HUES64 (cell line): Measurements from ENCODE around the gene CDH23.
"Not testable (repeated sequence)": the region's sequence is repeated elsewhere in the genome, so short reads cannot be mapped to it uniquely, and the experiment has no call there.

Experiments used
- H3K27ac ChIP-seq: 2 replicates; pipeline ENCODE4 v1.7.0; 2013; ENCODE audit warnings: low read depth, low read length, inconsistent platforms
- H3K27me3 ChIP-seq: 2 replicates; pipeline ENCODE4 v1.6.1; 2013; ENCODE audit warnings: mild to moderate bottlenecking, low read length; ENCODE audit not compliant: insufficient read depth
- H3K36me3 ChIP-seq: 2 replicates; pipeline ENCODE4 v1.6.1; 2013; ENCODE audit warnings: mild to moderate bottlenecking, low read length; ENCODE audit not compliant: insufficient read depth
- H3K4me1 ChIP-seq: 2 replicates; pipeline ENCODE4 v1.6.1; 2013; ENCODE audit warnings: mild to moderate bottlenecking, low read length, moderate library complexity; ENCODE audit not compliant: insufficient read depth
- H3K4me3 ChIP-seq: 2 replicates; pipeline ENCODE4 v1.5.1; 2013; ENCODE audit warnings: mild to moderate bottlenecking, low read length, moderate library complexity
- H3K9ac ChIP-seq: 2 replicates; pipeline ENCODE4 v1.6.1; 2013; ENCODE audit warnings: mild to moderate bottlenecking, low read depth, low read length
- H3K9me3 ChIP-seq: 2 replicates; pipeline ENCODE4 v1.6.1; 2013; ENCODE audit warnings: low read depth, low read length; ENCODE audit not compliant: insufficient read depth
- WGBS: fragments of 150-250, 120-280 bp; methylation state at CpG from one replicate; pipeline ENCODE4 v1.1.7; 2013; ENCODE audit warnings: missing lambda C conversion rate; 5-methylcytosine and 5-hydroxymethylcytosine counted together

The CDH23 gene

GRCh38 chr10:71595649-71596048 lies 198.9 kb downstream of the CDH23 start:
- H3K4me1 ChIP-seq: no peaks in the 10 kb centered on the region
- H3K27me3 ChIP-seq: no peaks in the 10 kb centered on the region
- H3K27ac ChIP-seq: no peak overlapping the region
- WGBS: 85% methylated on average over 7 of the region's 7 CpGs
- H3K9me3 ChIP-seq: no peaks in the 10 kb centered on the region
- H3K36me3 ChIP-seq: no peaks in the 10 kb centered on the region
- no peak overlapping the region for H3K9ac ChIP-seq
- H3K4me3 ChIP-seq: no peak overlapping the region

- Histone ChIP-seq H3K27me3 (no peaks in the 10 kb centered on the region), H3K9me3 (no peaks in the 10 kb centered on the region), H3K4me3 (no peak overlapping the region), H3K36me3 (no peaks in the 10 kb centered on the region), H3K4me1 (no peaks in the 10 kb centered on the region), H3K9ac (no peak overlapping the region), H3K27ac (no peak overlapping the region)
- WGBS: 96% methylated on average over 3 of the region's 3 CpGs
Observed at GRCh38 chr10:71596127-71596526, 199.4 kb downstream of the CDH23 start.

DNA sequence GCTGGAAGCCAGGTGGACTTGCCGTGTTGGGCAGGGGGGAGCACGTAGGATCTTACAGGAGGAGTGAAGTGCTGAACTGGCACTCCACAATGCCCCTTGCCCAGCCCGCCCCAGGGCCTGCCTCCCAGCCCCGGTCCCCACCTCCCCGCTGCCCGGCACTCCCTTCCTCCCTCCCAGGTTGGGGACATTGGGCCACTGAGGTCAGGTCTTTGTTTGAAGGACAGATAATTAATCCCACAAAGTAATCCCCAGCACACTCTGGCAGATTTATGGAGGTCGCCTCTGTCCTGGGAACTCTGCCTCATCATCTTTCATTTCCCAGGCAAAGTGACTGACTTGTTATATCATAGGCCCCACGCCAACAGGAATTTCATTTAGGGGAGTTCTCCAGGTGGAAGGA lies 200.0 kb downstream of the CDH23 start:
- no peaks in the 10 kb centered on the region for H3K27me3 ChIP-seq
- H3K36me3 ChIP-seq: no peaks in the 10 kb centered on the region
- no peaks in the 10 kb centered on the region for H3K4me1 ChIP-seq
- H3K9ac ChIP-seq: no peak overlapping the region
- no peak overlapping the region for H3K27ac ChIP-seq
- no peaks in the 10 kb centered on the region for H3K9me3 ChIP-seq
- H3K4me3 ChIP-seq: no peak overlapping the region
- 89% methylated on average over 8 of the region's 8 CpGs for WGBS

GRCh38 chr10:71597821-71598498 lies 201.2 kb downstream of the CDH23 start:
- H3K27me3 ChIP-seq: no peaks in the 10 kb centered on the region
- H3K9ac ChIP-seq: no peak overlapping the region
- no peak overlapping the region for H3K4me3 ChIP-seq
- no peaks in the 10 kb centered on the region for H3K9me3 ChIP-seq
- H3K36me3 ChIP-seq: no peaks in the 10 kb centered on the region
- no peak overlapping the region for H3K27ac ChIP-seq
- no peaks in the 10 kb centered on the region for H3K4me1 ChIP-seq
- WGBS: 88% methylated on average over 12 of the region's 12 CpGs

- no peak overlapping the region for H3K4me3 ChIP-seq
- no peaks in the 10 kb centered on the region for H3K9me3 ChIP-seq
- no peaks in the 10 kb centered on the region for H3K4me1 ChIP-seq
- no peak overlapping the region for H3K9ac ChIP-seq
- no peak overlapping the region for H3K27ac ChIP-seq
- no peaks in the 10 kb centered on the region for H3K36me3 ChIP-seq
- WGBS: 84% methylated on average over 9 of the region's 10 CpGs
- no peaks in the 10 kb centered on the region for H3K27me3 ChIP-seq
Observed at GRCh38 chr10:71598621-71599055, 201.9 kb downstream of the CDH23 start.

- 82% methylated on average over 2 of the region's 2 CpGs for WGBS
- no peaks in the 10 kb centered on the region for H3K9me3 ChIP-seq
- H3K27ac ChIP-seq: no peak overlapping the region
- H3K9ac ChIP-seq: no peak overlapping the region
- no peaks in the 10 kb centered on the region for H3K4me1 ChIP-seq
- no peaks in the 10 kb centered on the region for H3K36me3 ChIP-seq
- no peaks in the 10 kb centered on the region for H3K27me3 ChIP-seq
- no peak overlapping the region for H3K4me3 ChIP-seq
Observed at GRCh38 chr10:71599518-71599917, 202.8 kb downstream of the CDH23 start.

GRCh38 chr10:71600242-71600641 lies 203.5 kb downstream of the CDH23 start:
- H3K36me3 ChIP-seq, H3K27ac ChIP-seq, H3K4me1 ChIP-seq, H3K9me3 ChIP-seq, H3K9ac ChIP-seq, H3K27me3 ChIP-seq, H3K4me3 ChIP-seq: not testable (repeated sequence)
- 95% methylated on average over 8 of the region's 8 CpGs for WGBS

DNA sequence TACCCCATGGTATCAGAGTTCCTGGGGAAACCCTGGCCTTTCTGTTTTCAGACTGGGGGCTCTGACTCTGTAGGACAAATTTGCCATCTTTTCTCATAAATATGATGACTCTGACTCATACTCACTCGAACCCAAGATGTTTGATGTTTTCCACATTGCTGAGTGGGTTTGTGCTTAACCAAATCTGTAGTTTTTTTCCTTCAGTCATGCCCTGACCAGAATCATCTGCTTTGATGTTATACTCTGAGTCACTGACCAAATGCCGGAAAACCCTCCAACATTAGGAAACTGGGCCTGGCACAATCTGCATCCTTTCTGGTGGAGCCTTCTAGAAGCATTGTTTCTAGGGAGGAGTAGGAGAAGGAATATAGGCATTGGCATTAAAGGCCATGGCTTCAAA lies 204.1 kb downstream of the CDH23 start:
- 100% methylated on average over 2 of the region's 2 CpGs for WGBS
- no peaks in the 10 kb centered on the region for H3K36me3 ChIP-seq
- no peaks in the 10 kb centered on the region for H3K9me3 ChIP-seq
- no peak overlapping the region for H3K27ac ChIP-seq
- H3K4me3 ChIP-seq: no peak overlapping the region
- no peaks in the 10 kb centered on the region for H3K27me3 ChIP-seq
- no peaks in the 10 kb centered on the region for H3K4me1 ChIP-seq
- H3K9ac ChIP-seq: no peak overlapping the region

DNA sequence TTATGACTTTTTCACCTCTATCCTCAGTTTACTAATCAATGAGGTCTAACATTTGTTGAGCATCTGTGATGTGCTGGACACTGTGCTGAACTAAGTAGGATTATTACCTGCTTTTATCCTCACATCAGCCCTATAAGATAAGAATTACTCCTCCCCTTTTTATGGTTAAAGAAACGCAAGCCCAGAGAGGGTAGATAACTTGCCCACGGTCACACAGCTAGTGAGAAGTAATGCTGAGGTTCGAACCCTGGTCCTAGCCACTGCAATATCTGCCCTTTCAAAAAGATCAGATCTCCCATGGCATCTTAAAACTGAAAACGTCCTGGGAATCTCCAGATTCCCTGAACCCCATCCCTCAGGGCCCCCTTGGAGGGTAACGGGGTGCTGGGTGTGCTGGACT lies 204.6 kb downstream of the CDH23 start:
- no peak overlapping the region for H3K27ac ChIP-seq
- 91% methylated on average over 5 of the region's 5 CpGs for WGBS

GRCh38 chr10:71603150-71603549 lies 206.4 kb downstream of the CDH23 start:
- no peaks in the 10 kb centered on the region for H3K27me3 ChIP-seq
- WGBS: 64% methylated on average over 7 of the region's 7 CpGs
- H3K9me3 ChIP-seq: no peaks in the 10 kb centered on the region
- H3K4me3 ChIP-seq: no peak overlapping the region
- no peak overlapping the region for H3K27ac ChIP-seq
- no peak overlapping the region for H3K9ac ChIP-seq
- peaks cover 9% of the 10 kb centered on the region for H3K4me1 ChIP-seq
- no peaks in the 10 kb centered on the region for H3K36me3 ChIP-seq

More for the DNA sequence above, 204.6 kb downstream of the CDH23 start:
- Histone ChIP-seq H3K36me3 (no peaks in the 10 kb centered on the region), H3K27me3 (no peaks in the 10 kb centered on the region), H3K9ac (no peak overlapping the region), H3K4me1 (no peaks in the 10 kb centered on the region), H3K4me3 (no peak overlapping the region), H3K9me3 (no peaks in the 10 kb centered on the region)

DNA sequence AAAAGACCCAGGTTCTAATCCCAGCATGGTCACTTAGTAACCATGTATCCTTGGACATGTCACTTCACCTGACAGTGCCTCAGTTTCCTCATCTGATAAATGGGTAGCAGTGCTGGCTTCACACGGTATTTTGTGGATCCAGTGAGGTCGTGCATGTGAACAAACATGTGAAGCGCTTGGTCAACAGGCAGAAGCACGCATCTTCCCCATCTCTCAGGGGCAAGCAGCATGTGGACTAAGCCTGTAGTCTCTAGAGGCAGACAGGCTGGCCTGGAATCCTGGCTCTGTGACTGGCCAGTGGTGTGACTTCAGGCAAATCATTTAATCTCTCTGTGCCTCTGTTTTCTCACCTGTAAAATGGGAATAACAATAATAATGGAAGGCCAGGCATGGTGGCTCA lies 207.0 kb downstream of the CDH23 start:
- H3K4me1 ChIP-seq: peaks cover 11% of the 10 kb centered on the region
- H3K27ac ChIP-seq: no peak overlapping the region
- H3K9me3 ChIP-seq: no peaks in the 10 kb centered on the region
- H3K27me3 ChIP-seq: no peaks in the 10 kb centered on the region
- no peaks in the 10 kb centered on the region for H3K36me3 ChIP-seq
- WGBS: 93% methylated on average over 4 of the region's 4 CpGs
- H3K4me3 ChIP-seq: no peak overlapping the region
- H3K9ac ChIP-seq: no peak overlapping the region
